GM20000 (cell line): Measurements from ENCODE around the gene HOXB1.
"Not testable (repeated sequence)": the region's sequence is repeated elsewhere in the genome, so short reads cannot be mapped to it uniquely, and the experiment has no call there.

Experiments
- DNase-seq: peaks from one replicate; pipeline ENCODE4 v3.0.0; 2012; ENCODE audit warnings: low spot score
- TF ChIP-seq, protein P1 (sequence below): IDR thresholded peaks from 2 replicates; pipeline ENCODE4 v1.5.1; 2012; ENCODE audit warnings: mild to moderate bottlenecking, control low read depth; ENCODE audit errors: extremely low read depth, missing control alignments

HOXB1 gene

DNA sequence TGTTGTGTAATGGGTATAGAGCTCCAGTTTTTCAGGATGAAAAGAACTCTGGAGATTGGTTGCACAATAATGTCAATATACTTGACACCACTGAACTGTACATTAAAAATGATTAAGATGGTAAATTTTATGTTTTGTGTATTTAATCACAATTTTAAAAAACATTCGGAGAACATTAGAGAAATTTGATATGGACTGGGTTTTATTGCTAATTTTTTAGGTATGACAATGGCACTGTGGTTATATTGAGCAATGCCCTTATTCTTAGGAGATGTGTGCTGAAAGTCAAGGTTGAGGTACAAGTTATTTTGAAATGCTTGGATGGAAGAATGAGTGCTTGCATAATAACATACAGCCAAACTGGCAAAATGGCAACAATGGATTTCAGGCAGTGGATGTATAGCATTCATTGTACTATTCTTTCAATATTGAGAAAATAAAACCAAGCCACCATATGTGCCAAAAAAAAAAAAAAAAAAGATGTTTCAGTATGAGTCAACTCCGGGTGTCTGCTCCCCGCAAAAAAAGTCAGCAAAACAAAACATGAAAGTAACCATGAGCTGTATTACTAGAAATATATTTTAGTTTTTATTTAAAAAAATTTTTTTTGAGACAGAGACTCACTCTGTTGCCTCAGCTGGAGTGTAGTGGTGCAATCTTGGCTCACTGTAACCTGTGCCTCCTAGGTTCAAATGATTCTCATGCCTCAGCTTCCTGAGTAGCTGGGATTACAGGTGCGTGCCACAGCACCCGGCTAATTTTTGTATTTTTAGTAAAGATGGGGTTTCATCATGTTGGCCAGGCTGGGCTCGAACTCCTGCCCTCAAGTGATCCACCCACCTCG is 19.8 kb downstream of the HOXB1 start:
- DNase-seq, result peak; percentile 61

DNA sequence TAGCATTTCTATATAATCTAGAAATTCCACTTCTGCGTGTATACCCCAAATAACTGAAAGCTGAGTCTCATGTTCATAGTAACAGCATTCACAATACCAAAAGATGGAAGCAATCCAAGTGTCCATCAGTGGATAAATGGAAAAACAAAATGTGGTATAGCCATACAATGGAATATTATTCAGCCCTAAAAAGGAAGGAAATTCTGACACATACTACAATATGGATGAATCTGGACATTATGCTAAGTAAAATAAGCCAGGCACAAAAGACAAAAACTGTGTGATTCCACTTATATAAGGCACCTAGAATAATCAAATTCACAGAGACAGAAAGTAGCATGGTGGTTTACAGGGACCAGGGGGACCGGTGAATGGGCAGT is 20.4 kb downstream of the HOXB1 start:
- DNase-seq, result no peak
- TF ChIP-seq, protein P1, sequence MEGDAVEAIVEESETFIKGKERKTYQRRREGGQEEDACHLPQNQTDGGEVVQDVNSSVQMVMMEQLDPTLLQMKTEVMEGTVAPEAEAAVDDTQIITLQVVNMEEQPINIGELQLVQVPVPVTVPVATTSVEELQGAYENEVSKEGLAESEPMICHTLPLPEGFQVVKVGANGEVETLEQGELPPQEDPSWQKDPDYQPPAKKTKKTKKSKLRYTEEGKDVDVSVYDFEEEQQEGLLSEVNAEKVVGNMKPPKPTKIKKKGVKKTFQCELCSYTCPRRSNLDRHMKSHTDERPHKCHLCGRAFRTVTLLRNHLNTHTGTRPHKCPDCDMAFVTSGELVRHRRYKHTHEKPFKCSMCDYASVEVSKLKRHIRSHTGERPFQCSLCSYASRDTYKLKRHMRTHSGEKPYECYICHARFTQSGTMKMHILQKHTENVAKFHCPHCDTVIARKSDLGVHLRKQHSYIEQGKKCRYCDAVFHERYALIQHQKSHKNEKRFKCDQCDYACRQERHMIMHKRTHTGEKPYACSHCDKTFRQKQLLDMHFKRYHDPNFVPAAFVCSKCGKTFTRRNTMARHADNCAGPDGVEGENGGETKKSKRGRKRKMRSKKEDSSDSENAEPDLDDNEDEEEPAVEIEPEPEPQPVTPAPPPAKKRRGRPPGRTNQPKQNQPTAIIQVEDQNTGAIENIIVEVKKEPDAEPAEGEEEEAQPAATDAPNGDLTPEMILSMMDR, result no peak

More for the DNA sequence above, 19.8 kb downstream of the HOXB1 start:
- TF ChIP-seq, protein P1, result no peak

DNA sequence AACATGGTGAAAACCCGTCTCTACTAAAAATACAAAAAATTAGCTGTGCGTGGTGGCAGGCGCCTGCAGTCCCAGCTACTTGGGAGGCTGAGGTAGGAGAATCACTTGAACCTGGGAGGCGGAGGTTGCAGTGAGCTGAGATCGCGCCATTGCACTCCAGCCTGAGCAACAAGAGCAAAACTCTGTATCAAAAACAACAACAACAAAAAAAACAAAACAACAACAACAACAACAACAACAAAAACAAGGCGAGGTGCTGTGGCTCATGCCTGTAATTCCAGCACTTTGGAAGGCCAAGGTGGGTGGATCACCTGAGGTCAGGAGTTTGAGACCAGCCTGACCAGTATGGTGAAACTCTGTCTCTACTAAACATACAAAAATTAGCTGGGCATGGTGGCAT is 21.1 kb downstream of the HOXB1 start:
- not testable (repeated sequence) for DNase-seq

DNA sequence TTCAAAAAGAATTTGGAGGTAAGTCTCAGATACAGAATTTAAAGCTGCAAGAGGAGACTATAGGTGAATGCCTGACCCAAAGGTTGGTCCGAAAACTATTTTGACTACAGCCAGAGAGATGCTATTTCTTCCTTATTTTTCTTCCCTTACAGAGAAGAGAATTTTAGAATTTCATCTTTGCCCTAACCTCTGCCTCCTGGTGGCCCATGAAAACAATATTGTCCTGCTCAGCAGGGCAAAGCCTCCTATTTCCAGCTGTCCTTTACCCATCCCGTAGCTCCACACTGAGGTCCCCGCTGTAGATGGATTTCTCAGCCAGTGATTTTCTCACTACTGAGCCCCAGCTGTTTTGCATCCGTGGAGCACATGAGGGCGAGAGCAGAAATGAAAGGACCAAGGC is 24.6 kb downstream of the HOXB1 start:
- TF ChIP-seq, protein P1, result no peak
- DNase-seq, result no peak

DNA sequence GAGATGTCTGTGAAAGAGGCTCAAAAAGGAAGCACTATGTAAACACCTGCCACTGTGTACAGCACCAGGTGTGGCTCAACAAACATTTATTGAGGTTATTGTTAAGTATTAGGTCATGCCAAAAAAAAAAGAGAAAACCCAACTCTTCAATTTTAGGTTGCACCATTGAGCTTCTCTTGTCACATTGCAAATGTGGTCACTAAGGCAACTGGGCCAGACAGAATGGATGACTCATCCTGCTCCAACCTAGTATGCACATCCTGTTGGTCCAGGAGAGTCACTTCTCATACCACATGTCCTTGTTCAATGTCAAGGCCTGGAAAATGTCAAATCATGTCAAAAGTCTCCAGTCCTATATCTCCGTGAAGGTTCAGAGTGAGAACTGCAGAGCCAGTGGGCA is 25.0 kb downstream of the HOXB1 start:
- DNase-seq, result peak; percentile 67
- TF ChIP-seq, protein P1, result no peak

DNA sequence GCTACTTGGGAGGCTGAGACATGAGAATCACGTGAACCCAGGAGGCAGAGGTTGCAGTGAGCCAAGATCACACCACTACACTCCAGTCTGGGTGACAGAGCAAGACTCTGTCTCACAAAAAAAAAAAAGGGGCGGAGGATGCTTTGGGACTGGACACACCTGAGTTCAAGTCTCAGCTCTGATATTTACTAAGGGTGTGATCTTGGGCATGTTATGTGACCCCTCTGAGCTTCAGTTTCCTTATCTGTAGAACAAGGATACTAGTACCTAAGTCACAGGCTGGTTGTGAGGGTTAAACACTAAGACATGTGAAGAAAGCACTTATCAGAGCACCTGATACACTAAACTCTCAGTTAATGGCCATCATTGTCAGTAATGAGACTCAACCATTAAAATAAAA is 25.9 kb downstream of the HOXB1 start:
- TF ChIP-seq, protein P1, result no peak
- DNase-seq, result no peak

DNA sequence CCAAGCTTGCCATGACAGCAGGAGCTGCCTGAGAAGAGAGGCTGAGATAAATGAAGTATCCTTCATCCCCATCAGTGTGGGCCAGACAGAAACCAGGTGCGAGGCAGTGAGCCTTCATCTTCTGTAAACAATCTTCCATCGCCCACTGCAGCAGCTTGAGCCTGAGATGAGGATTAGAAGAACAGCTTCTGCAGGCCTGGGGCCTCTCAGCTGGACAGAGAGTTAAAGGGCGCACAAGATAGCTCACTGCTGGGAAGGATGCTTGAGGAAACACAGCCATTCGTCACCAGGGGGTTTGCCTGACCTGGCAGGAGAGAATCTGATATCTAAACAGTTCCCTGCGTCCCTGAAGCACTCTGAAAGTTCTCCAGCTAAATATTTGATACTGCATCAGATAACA is 27.1 kb downstream of the HOXB1 start:
- TF ChIP-seq, protein P1, result no peak
- DNase-seq, result no peak

DNA sequence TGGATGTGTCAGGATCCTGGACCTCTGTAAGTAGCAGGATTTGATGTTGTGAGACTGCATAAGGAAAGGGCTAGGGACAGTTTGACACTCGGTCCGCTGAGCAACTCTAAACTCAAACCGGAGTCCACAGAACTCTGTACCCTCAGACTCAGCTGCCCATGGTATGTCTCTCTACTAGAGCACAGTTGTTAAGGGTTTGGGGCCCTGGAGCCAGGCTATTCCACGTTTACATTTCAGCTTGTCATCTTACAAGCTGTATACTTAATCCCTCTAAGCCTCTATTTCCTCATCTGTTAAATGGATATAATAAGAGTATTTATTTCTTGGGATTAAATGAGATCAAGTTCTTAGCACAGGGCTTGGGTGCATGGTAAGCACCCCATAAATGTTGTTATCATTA is 27.9 kb downstream of the HOXB1 start:
- TF ChIP-seq, protein P1, result no peak
- no peak for DNase-seq
